GM21723 (cell line): ENCODE measurements around the gene COL4A2.

ENCODE experiments used
- ATAC-seq: cut with Tn5 transposase; IDR thresholded peaks from one replicate; pipeline ENCODE4 v1.9.1; 2021; ENCODE audit warnings: mild to moderate bottlenecking, moderate library complexity; ENCODE audit not compliant: unreplicated experiment

Gene COL4A2

GRCh38 chr13:110468986-110469495, 162.0 kb downstream of the COL4A2 start:
- no peak for ATAC-seq

DNA sequence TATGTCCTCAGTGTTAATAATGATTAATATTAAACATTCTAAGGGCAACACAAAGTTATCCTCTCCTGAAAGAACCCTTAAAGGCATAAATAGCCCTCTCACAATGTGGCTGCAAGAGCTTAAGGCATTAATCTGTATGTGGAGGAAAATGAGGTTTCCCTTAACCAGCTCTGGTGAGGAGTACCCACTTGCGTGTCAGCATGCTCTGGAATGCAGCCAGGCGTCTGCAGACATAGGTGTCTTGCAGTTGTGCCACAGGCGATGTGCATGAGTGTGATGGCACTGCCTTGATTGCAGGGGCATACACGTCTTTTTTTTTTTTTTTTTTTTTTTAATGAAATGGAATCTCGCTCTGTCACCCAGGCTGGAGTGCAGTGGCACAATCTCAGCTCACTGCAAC, 162.5 kb downstream of the COL4A2 start:
- ATAC-seq, result no peak

DNA sequence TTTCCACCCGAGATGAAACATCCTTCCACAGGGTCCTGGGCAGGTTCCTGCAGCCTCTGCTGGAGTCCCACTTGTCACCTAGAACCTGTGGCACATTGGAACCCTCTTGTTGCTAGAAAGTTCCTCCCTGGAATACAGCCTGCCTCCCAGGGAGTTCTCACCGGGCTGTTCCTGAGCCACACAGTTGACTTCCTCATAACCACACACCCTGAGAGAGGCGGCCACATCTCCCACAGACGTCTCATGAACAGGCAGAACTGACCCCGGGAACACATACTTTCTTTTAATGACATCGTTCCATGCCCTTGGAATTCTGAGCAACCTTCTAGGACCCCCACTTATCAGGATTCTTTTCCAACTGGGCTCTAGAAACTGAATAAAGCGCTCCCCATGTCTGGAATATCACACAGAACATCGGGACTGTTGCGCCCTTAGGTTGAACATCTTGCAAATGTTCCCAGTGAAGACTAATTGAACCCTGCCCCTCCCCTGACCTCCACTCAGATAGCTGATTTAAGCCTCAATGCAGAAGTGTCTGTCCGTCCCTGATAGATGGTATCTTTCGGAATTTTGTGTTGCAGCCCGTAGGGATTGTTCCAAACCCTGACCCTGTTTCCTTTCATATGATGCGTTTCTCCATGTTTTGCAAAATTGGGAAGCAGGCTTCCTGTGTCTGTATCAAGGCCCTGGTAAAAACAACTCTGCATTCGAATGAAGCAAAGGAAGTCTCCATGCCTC, 163.4 kb downstream of the COL4A2 start:
- no peak for ATAC-seq

DNA sequence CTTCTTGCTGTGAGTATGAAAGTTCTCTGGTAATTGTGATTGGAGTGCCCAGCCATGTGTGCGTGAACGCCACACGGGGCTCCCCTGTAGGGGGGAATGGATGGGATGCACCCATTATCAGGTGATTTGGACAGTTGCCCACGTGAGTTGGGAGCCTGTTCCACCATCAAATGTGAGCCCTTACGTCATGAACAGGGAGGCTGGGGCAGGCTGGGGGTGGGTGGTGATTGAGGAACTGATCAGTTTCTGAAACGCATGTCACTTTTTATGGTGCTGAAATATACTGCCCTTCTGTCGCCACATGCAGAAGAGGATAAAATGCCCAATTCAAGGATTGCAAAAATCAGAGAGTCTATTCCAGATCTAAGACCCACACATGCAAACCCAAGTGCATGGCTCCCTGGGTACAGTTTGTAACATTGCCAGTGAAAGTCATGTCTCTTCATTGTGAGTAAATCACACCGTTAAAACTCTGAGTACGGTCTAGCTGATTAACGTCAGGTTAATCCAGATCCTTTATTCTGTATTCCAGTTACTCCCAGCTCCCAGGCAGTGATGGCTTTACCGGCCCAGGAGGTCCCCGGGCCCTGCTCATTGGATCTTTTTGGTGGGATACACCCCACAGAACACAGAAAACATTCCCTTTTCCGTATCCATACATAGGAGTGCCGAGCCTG, 164.2 kb downstream of the COL4A2 start:
- ATAC-seq, result peak; percentile 69

DNA sequence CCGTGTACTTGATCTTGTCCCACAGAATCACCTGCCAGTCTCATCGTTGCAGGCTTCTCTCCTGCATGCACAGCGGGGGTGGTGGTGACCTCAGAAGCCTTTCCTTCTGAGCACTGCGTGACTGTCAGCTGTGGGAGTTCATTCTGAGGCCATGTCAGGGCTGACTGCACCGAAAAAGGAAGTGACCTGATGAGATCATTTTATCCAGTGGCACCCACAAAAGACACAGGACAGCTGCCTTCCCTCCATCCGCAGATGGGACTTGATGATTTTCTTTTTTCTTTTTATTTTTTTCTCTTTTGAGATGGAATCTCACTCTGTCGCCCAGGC, 164.7 kb downstream of the COL4A2 start:
- ATAC-seq, result peak; percentile 96

DNA sequence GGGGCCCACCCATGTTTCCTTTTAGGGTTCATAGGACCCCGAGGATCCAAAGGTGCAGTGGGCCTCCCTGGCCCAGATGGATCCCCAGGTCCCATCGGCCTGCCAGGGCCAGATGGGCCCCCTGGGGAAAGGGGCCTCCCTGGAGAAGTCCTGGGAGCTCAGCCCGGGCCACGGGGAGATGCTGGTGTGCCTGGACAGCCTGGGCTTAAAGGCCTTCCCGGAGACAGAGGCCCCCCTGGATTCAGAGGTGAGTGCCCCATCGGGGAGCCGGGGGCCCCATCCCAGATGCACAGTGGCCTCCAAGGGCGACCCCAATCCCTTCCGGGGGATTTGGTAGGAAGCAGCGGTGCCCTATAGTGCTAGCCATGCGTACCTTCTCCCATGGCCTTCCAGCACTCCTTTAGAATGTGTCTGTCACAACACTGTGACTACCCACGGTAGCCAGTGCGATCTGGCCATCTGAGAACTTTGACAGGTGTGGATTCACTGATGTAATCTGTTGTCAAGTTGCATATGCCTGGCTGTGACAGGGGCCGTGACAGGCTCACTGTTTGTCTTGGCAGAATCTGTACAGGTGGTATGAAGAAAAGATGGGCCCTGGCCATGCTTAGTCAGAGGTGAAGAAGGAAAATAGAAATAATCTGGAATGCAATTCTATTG, 165.9 kb downstream of the COL4A2 start:
- no peak for ATAC-seq

GRCh38 chr13:110474713-110475112, 167.6 kb downstream of the COL4A2 start:
- ATAC-seq, result no peak

DNA sequence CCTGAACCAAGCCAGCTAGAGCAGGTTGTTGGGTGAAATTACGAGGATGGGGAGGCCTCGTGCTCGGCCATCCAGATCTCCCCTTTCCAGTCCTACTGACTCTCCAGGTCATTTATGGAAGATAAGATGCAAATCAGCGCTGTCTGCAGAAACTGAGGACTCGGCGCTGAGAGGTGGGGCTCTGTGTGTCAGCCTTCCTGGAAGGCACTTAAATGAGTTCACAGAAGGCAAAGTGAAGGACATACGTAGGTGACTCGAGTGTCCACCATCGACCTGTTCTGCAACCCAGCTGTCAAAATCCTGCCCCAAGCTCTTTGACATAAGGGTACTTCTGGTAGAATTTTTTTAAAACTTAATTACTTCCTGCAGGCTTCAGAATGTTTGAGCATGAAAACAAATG, 168.0 kb downstream of the COL4A2 start:
- ATAC-seq, result no peak

- no peak for ATAC-seq
Observed at GRCh38 chr13:110475550-110476219, 168.6 kb downstream of the COL4A2 start.

DNA sequence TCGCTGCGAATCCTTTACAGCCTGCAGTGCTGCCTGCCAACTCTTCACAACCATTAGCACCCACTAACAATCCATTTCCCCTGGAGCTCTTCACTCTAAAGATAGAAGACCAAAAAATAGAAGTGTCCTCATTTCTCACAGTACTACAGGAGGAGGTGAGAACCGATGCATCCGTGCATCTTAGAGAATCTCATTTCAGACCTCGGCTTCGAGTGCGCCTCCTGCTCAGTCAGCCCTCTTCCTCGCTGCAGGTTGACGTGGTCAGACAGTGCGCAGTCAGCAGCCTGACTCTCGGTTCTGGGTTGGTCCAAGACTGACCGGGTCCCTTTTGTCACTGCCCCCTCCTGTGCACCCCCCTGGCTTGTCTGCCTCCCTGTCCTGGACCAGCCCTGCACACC, 169.1 kb downstream of the COL4A2 start:
- no peak for ATAC-seq

DNA sequence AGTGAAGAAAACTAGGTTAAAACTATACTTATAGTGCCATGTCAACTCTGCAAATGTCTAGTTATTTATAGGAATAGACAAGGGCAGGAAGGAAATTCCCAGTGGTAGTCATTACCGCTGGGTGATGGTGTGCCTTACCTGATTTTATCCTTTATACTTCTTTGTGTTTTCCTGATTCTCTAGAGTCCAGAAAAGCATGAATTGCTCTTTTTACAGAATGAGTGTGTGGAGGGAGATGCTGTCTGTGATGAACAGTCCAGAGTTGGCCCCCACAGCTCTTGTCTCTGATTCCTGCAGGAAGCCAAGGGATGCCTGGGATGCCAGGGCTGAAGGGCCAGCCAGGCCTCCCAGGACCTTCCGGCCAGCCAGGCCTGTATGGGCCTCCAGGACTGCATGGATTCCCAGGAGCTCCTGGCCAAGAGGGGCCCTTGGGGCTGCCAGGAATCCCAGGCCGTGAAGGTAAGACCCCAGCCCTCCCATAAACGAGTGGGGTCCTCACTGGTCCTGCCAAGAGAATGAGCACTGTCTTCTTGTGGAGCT, 170.7 kb downstream of the COL4A2 start:
- ATAC-seq, result no peak

GRCh38 chr13:110478405-110479214, 171.5 kb downstream of the COL4A2 start:
- no peak for ATAC-seq

DNA sequence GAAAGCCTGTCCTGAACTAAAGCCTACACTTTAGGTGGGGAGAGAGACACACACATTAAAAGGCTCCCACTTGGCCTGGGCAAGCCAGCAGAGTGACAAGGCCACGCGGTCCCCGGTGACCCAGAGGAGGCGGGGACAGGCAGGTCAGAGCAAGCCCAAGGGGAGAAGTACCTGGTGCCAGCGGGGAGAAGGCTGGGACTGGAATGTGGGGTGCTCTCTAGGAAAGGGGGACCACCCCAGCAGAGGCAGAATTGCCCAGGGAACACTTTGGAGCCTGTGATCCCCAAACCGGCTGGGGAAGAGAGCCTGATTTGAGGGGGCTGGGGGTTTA, 172.1 kb downstream of the COL4A2 start:
- no peak for ATAC-seq

DNA sequence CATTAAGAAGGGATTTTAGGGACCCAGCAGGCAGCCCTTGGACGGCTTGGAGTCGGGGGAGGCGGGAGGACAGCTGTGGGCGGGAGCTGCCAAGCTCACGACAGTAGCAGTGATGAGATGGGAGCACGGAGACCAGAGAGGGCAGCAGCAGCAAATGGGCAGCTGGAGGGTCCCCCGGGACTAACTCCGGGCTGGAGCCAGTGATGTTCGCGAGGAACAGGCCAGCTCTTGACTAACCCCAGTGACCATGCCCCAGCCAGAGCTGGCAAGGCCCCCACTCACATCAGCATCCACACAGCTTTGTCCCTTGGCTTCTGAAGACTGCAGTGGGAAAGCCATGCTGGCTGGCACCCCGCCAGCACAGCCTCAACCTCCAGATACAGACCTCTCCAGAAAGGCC, 172.6 kb downstream of the COL4A2 start:
- ATAC-seq, result no peak

GRCh38 chr13:110480161-110480560, 173.1 kb downstream of the COL4A2 start:
- ATAC-seq, result no peak

DNA sequence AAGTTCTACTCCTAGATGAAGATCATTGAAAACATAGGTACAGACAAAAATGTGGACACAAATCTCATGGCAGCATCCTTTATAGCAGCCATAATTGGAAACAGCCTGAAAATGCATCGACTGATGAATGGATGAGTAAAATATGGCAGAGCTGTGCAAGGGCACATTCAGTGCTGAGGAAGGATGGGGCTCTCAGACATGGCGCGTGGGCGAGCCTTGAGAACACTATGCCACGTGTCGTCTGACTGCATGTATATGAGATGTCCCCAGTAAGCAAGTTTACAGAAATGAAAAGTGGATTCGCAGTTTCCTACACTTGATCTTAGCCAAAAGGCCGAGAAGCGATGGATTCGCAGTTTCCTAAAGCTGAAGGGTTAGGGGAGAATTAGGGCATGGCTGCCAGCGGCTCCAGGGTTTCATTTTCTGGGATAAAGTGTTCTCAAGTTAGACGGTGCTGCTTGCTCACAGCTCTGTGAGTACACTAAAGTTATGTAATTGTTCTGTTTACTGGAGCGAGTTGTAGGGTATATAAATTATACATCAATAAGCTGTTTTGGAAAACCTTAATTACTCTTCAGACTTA, 176.4 kb downstream of the COL4A2 start:
- ATAC-seq, result no peak

GRCh38 chr13:110484290-110485048, 177.4 kb downstream of the COL4A2 start:
- no peak for ATAC-seq

GRCh38 chr13:110485604-110486003, 178.5 kb downstream of the COL4A2 start:
- no peak for ATAC-seq

DNA sequence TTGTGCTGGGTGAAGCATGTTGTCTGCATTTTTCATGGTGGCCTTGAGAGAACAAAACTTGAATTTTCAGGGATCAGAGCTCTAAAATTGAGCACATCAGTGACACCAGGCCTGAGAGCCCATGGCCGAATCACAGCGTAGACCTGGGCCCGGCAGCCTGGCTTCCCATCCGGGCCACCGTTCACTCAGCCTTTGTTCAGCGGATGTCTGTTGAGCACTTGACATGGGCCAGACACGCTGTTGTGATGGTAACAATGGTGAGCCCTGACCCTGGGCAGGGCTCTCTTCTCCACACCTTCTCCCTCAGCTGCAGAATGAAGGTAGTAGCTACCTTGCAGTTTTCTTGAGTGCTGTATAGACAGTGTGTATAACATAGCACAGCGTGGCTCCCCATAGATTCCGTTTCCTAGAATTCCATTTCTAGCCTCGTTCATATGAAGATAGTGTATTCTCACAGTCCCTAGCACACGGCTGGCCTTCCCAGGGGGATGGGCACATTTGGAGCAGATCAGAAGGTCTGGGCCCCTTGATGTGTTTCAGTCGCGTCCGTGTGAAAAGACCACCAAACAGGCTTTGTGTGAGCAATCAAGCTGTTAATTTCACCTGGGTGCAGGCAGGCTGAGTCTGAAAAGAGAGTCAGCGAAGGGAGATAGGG, 179.1 kb downstream of the COL4A2 start:
- ATAC-seq, result no peak
